GM11168 (cell line): ENCODE measurements around the gene CRTC1.
"Not testable (repeated sequence)": the region's sequence is repeated elsewhere in the genome, so short reads cannot be mapped to it uniquely, and the experiment has no call there.

ENCODE experiments used
- in situ Hi-C: fragments of 300-500 bp; cut with MboI; formaldehyde crosslinking; loops from one replicate; pipeline ENCODE4 v1.12.0; 2022; ENCODE audit warnings: low sequenced_read_pairs; ENCODE audit not compliant: unreplicated experiment

The CRTC1 gene

DNA sequence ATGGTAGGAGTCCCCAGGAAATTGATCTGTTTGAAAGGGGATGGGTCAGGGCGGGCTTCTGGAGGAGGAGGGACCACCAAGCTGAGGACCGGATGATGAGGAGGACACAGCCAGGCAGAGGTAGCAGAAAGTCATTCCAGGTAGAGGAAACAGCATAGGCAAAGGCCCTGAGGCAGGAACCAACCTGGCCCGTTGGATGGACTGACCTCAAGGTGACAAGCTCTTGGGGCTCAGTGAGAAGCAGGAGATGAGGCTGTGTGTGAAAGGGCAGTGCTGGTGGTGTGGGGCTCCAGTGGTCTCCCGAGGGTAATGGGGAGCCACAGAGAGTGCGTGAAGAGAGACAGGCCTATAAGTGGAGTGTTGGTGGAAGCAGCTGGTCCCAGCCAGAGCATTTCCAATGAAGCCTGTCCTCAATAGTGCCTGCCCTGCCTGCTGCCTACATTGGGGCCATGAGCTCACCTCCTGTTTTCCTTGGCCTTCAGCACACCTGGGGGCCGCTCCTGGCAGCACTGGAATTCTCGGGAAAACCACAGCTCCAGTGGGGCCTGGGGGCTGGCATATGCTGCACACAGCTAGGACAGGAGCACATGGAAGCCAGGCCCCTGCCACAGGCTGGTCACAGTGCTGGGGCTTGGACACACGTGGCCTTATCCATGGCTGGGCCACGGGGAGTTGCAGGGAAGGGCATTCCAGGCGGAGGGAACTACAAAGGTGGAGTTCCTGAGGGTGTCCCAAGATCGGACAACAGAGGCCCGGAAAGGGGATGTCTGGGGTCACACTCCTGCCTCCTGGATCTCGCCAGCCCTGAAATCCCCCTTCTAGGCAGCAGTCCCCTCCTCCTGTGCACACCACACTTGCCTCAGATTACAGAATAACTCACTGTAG, 109.9 kb downstream of the CRTC1 start:
- in situ Hi-C loops: no loop called here

DNA sequence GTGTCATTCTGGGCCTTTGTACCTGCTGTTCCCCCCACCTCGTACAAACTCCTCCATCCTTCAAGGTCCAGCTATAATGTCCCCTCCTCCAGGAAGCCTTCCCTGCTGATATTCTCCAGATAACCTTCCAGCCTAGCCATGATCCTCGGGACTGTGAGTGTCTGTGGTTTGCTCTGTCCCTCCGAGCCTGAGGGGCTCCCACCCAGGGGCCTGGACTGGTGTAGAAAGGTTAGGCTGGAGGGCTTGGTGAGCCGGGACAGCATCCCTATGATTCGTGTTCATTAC, 110.5 kb downstream of the CRTC1 start:
- in situ Hi-C loops: no loop called here

GRCh38 chr19:18794692-18795091, 111.2 kb downstream of the CRTC1 start:
- in situ Hi-C loops: no loop called here

DNA sequence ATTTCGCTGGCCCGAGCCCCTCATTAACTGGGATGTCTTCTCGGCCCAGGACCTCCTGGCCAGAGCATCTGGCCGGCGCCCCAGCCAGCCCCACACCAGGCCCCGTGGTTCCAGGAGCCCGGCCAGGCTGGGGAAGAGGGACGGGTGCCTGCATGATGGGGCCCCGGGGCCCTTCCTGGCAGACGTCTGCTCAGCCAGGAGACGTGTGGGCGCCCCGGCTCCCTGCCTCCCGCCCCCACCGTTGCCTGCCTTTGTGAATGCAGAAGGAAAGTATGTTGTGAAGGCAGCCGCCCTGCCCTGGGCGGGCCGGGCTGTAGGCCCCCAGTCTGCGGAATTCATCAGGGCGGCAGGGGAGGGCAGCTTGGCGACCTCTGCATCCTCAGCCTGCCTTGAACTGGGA, 112.1 kb downstream of the CRTC1 start:
- in situ Hi-C loops: no loop called here

- in situ Hi-C loops: no loop called here
These were observed 112.8 kb downstream of the CRTC1 start for GRCh38 chr19:18796239-18796638.

- in situ Hi-C loops: no loop called here
These were observed 115.2 kb downstream of the CRTC1 start for GRCh38 chr19:18798384-18799352.

DNA sequence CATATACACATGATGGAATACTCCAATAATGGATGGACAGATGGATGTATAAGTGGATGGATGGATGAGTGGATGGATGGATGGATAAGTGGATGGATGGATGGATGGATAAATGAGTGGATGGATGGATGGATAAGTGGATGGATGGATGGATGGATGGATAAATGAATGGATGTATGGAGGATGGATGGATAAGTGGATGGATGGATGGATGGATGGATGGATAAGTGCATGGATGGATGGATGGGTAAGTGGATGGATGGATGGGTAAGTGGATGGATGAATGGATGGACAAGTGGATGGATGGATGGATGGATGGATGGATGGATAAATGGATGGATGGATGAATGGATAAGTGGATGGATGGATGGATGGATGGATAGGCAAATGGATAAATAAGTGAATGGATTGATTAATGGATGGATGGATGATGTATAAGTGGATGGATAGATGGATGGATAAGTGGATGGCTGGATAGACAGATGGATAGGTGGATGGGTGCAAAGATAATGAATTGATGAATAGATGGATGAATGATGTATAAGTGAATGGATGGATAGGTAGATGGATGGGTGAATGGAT, 116.0 kb downstream of the CRTC1 start:
- in situ Hi-C loops: no loop called here

GRCh38 chr19:18800079-18800478, 116.6 kb downstream of the CRTC1 start:
- in situ Hi-C loops: no loop called here

DNA sequence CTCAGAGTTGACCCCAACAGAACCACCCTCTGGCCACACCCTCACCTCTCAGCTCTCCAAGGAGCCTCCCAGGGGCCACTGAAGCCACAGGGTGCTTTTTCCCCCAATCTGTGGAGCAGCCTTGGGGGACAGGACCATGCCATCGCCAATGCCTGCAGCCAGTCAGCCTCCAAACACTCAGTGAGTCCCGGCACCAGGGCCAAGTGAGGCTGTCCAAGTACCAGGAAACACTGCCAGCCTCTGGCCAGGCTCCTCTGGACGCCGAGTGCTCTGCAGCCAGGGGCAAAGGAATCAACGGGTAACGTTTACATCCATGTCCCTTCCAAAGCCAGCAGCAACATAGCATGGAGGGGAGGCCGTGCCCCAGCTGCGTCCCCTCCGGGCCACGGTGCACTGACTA, 117.2 kb downstream of the CRTC1 start:
- in situ Hi-C loops: no loop called here

GRCh38 chr19:18802354-18802753, 118.9 kb downstream of the CRTC1 start:
- in situ Hi-C loops: no loop called here

GRCh38 chr19:18803550-18804138, 120.2 kb downstream of the CRTC1 start:
- in situ Hi-C loops: no loop called here

- in situ Hi-C loops: no loop called here
These were observed 120.7 kb downstream of the CRTC1 start for GRCh38 chr19:18804139-18804601.

GRCh38 chr19:18804643-18805042, 121.2 kb downstream of the CRTC1 start:
- in situ Hi-C loops: no loop called here

DNA sequence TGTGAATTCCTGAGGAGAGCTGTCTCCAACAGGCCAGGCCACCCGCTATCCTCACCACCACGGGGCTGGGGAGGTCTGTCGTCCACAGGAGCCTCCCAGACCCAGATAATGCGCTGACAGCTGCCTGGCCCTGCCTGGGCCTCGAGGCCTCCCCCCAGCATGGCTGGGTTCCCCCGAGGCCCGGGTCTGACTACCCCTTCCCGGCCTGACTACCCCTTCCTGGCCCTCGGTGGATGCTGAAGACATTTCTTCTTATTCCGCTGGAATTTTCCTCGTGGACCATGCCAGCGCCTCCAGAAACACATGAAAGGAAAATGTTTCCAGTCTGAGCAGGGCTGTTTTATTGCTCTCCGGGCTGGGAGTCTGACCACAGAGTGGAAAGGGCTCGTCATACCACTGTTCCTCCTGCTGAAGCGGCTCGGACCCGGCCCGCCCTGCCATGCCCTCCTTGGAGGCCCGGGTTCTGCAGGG, 124.4 kb downstream of the CRTC1 start:
- in situ Hi-C loops: no loop called here

DNA sequence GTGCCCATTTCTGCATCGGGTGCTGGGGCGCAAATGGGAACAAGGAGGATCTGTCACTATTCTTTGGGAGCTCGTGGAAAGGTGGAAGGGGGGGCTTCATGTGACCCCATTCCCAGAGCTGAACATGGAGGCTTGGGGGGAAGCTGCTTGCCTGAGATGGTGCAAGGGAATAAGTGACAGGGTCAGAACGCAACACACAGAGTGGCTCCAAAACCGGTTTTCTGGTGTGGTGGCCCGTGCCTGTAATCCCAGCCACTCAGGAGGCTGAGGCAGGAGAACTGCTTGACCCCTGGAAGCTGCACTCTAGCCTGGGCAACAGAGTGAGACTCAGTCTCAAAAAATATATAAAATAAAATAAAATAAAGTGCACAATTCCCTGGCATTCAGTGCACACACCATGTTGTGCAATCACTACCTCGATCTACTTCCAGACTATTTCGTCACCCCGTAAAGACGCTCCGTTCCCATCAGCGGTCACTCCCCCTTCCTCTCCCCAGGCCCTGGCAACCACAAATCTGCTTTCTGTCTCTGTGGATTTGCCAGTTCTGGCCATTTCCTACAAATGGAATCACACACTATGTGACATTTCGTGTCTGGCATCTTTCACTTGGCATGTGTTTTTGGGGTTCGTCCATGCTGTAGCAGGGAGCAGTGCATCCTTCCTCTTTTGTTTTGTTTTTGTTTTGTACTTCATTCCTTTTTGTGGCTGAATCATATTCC, 125.8 kb downstream of the CRTC1 start:
- in situ Hi-C loops: no loop called here

GRCh38 chr19:18811638-18812037, 128.2 kb downstream of the CRTC1 start:
- in situ Hi-C loops: not testable (repeated sequence)

GRCh38 chr19:18814063-18814462, 130.6 kb downstream of the CRTC1 start:
- in situ Hi-C loops: no loop called here

- in situ Hi-C loops: no loop called here
These were observed 132.2 kb downstream of the CRTC1 start for GRCh38 chr19:18815673-18816072.

DNA sequence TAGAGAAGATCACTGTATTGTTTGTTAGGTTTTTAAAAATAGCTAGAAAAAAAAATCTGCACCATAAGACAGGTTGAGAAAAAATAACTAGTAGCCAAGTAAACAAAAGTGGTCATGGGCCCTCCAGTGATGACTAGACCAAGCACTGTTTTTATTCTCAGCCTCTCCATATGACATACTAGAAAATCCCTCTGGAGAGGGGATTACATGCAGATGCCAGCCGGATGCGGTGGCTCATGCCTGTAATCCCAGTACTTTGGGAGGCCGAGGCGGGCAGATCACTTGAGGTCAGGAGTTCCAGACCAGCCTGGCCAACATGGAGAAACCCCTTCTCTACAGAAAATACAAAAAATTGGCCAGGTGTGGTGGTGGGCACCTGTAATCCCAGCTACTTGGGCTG, 133.2 kb downstream of the CRTC1 start:
- in situ Hi-C loops: not testable (repeated sequence)

DNA sequence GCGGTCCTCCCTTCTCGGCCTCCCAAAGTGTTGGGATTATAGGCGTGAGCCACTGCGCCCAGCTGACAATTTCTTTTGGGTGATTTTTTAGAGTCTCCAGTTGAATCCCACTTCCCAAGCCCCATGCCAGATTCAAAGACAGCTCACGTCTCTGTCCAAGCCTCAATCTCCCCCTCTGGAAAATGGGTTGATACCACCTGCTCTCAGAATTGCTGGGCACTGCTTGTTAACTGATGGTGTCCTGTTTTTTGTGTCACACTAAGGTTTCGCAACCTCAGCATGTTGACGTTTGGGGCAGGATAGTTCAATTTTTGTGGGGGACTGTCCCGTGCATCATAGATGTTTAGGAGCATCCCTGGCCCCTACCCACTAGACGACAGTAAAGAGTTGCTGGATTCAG, 134.1 kb downstream of the CRTC1 start:
- in situ Hi-C loops: no loop called here
